A549 (cell line): ENCODE results near the gene LCN2.

Experiments used
- CBX2 ChIP-seq: fragments of 200-600 bp; sonication (generic); IDR thresholded peaks from 2 replicates; pipeline ENCODE4 v1.6.1; 2016; ENCODE audit warnings: low read depth, mild to moderate bottlenecking, borderline replicate concordance
- TF ChIP-seq, protein P1 (sequence below): fragments of >200 bp; sonication (Bioruptor Twin); formaldehyde crosslinking; IDR thresholded peaks from 3 replicates; pipeline ENCODE4 v1.5.1; 2016

- TF ChIP-seq, protein P1, sequence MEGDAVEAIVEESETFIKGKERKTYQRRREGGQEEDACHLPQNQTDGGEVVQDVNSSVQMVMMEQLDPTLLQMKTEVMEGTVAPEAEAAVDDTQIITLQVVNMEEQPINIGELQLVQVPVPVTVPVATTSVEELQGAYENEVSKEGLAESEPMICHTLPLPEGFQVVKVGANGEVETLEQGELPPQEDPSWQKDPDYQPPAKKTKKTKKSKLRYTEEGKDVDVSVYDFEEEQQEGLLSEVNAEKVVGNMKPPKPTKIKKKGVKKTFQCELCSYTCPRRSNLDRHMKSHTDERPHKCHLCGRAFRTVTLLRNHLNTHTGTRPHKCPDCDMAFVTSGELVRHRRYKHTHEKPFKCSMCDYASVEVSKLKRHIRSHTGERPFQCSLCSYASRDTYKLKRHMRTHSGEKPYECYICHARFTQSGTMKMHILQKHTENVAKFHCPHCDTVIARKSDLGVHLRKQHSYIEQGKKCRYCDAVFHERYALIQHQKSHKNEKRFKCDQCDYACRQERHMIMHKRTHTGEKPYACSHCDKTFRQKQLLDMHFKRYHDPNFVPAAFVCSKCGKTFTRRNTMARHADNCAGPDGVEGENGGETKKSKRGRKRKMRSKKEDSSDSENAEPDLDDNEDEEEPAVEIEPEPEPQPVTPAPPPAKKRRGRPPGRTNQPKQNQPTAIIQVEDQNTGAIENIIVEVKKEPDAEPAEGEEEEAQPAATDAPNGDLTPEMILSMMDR, result no peak
- no peak for TF ChIP-seq CBX2
These were observed 48.7 kb upstream of the LCN2 start for GRCh38 chr9:128100581-128100980.
